Mucosa of rectum (tissue), 2 donors: ENCODE results near the gene ARL4A.
"Not testable (repeated sequence)": the region's sequence is repeated elsewhere in the genome, so short reads cannot be mapped to it uniquely, and the experiment has no call there.

Source experiments
- H3K27ac ChIP-seq, 2 donors: one replicate each; pipeline ENCODE4 v1.7.0; 2013; ENCODE audit warnings: inconsistent platforms in 2 of 2, low read depth in 2 of 2, low read length in 2 of 2
- H3K27me3 ChIP-seq, 2 donors: one replicate each; pipeline ENCODE4 v1.7.0; 2013; ENCODE audit warnings: low read length in 2 of 2; ENCODE audit not compliant: control insufficient read depth in 2 of 2, insufficient read depth in 2 of 2
- H3K36me3 ChIP-seq, 2 donors: one replicate each; pipeline ENCODE4 v1.7.0; 2013; ENCODE audit warnings: low read length in 2 of 2; ENCODE audit not compliant: control insufficient read depth in 2 of 2, insufficient read depth in 2 of 2
- H3K4me1 ChIP-seq, 2 donors: one replicate each; pipeline ENCODE4 v1.7.0; 2013; ENCODE audit warnings: low read length in 2 of 2, mild to moderate bottlenecking in 1 of 2; ENCODE audit not compliant: control insufficient read depth in 2 of 2, insufficient read depth in 2 of 2
- H3K4me3 ChIP-seq, 2 donors: one replicate each; pipeline ENCODE4 v1.7.0; 2013; ENCODE audit warnings: low read length in 2 of 2
- H3K9ac ChIP-seq, 2 donors: one replicate each; pipeline ENCODE4 v1.7.0; 2013; ENCODE audit warnings: low read length in 2 of 2, low read depth in 1 of 2, mild to moderate bottlenecking in 1 of 2
- H3K9me3 ChIP-seq, 2 donors: one replicate each; pipeline ENCODE4 v1.7.0; 2013; ENCODE audit warnings: low read length in 2 of 2; ENCODE audit not compliant: control insufficient read depth in 2 of 2
- donor health status: healthy.
- donor health status: Normal muscosa, but diverticular disease.

Gene ARL4A

GRCh38 chr7:12646139-12646538 is 41.3 kb upstream of the ARL4A start:
- H3K27me3 ChIP-seq: no peaks in the 10 kb centered on the region
- no peaks in the 10 kb centered on the region for H3K4me1 ChIP-seq

GRCh38 chr7:12647364-12648219 is 39.8 kb upstream of the ARL4A start:
- no peak overlapping the region for H3K4me3 ChIP-seq
- no peak overlapping the region for H3K9ac ChIP-seq
- no peaks in the 10 kb centered on the region for H3K9me3 ChIP-seq
- no peak overlapping the region for H3K27ac ChIP-seq
- H3K36me3 ChIP-seq: peaks cover 0 to 10% of the 10 kb centered on the region in 2 donors
- H3K4me1 ChIP-seq: no peaks in the 10 kb centered on the region
- H3K27me3 ChIP-seq: no peaks in the 10 kb centered on the region

More at GRCh38 chr7:12646139-12646538, 41.3 kb upstream of the ARL4A start:
- Histone ChIP-seq H3K27ac (no peak overlapping the region), H3K9ac (no peak overlapping the region), H3K4me3 (no peak overlapping the region), H3K36me3 (peaks cover under 1 to 6% of the 10 kb centered on the region in 2 donors), H3K9me3 (no peaks in the 10 kb centered on the region)

DNA sequence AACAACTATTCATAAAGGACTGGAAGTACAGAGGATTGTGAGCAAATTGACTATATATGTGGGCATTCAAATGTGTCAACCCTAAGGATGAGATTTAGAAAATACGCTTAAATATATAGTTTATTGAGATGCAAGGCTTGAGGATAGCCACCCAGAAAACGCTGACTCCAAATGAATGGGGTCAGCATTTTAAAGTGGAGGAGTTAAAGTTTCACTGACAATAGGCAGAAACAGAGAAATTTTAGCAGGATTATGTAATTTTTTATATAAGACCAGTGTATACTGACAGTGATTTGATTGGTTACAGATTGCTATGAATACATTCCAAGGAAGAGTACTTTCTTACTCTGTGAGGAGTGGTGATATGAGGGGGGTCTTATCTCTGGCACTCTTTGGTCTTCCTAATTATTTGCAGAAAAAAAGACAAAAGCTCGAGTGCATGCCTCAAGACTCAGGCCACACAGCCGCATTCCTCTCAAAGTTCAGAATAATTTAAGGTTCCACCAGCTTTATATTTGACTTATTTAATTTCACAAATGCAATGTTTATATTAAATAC is 38.6 kb upstream of the ARL4A start:
- Histone ChIP-seq H3K4me3 (no peak overlapping the region), H3K9ac (no peak overlapping the region)

DNA sequence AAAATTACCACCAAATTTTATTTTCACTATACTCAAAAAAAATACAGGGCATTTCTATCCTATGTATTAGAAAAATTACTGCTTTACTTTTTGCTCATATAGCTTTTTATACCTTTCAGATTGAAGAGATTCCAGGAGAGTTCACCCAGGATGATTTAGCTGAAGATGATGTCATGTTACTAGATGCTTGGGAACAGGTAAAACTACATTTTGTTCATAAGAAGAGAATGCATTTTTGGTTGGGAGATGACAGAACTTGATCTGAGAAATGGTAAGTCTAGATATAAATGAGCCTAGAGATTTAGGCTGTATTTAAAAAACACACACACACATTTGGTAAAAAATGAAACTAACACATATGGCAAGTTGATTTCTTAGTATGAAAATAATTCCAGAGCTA is 38.1 kb upstream of the ARL4A start:
- no peak overlapping the region for H3K27ac ChIP-seq
- no peak overlapping the region for H3K9ac ChIP-seq
- no peaks in the 10 kb centered on the region for H3K9me3 ChIP-seq
- no peak overlapping the region for H3K4me3 ChIP-seq
- peaks cover 0 to 6% of the 10 kb centered on the region in 2 donors for H3K36me3 ChIP-seq
- no peaks in the 10 kb centered on the region for H3K27me3 ChIP-seq
- no peaks in the 10 kb centered on the region for H3K4me1 ChIP-seq

More for the DNA sequence above, 38.6 kb upstream of the ARL4A start:
- peaks cover 0 to 6% of the 10 kb centered on the region in 2 donors for H3K36me3 ChIP-seq
- no peaks in the 10 kb centered on the region for H3K4me1 ChIP-seq
- no peaks in the 10 kb centered on the region for H3K27me3 ChIP-seq
- H3K9me3 ChIP-seq: no peaks in the 10 kb centered on the region
- H3K27ac ChIP-seq: no peak overlapping the region

DNA sequence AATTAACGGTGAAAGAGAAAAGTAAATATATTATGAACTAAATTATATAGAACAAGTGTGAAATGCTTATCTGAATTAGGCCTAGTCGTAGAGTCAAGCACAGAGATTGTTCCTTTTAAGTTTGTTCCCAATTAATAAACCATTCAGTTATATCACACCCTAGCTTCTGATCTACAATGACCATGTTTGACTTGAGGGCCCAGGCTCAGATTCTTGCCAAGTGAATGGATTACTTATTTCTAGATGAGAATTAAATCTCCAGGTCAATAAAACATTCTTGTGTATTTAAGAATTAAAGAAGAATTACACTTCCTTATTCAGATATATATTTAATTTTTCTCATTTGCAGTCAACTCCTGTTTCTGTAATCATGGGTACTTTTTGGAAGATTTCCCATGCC is 37.4 kb upstream of the ARL4A start:
- H3K27me3 ChIP-seq: no peaks in the 10 kb centered on the region
- peaks cover 0 to 6% of the 10 kb centered on the region in 2 donors for H3K36me3 ChIP-seq
- H3K27ac ChIP-seq: no peak overlapping the region
- H3K9ac ChIP-seq: no peak overlapping the region
- H3K4me1 ChIP-seq: no peaks in the 10 kb centered on the region
- no peak overlapping the region for H3K4me3 ChIP-seq
- H3K9me3 ChIP-seq: no peaks in the 10 kb centered on the region

DNA sequence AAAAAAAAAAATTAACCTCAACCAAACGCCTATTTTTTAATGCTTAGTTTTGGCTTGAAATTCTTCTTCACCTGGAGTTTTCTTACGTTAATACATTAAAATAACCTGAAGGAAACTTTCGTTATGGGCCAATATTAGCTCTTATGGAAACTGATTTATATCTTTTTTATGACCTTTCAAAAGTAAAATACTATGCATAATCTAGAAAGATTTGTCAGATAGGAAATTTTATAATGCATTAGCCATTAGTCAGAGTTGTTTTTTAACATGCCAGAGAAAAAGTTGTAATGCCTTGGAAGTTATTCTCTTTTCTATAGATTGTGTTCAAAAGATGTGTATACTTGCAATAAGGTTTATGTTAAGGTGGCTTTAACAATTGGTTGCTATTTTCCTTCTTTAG is 34.3 kb upstream of the ARL4A start:
- H3K4me1 ChIP-seq: no peaks in the 10 kb centered on the region
- H3K4me3 ChIP-seq: no peak overlapping the region
- peaks cover 0 to 6% of the 10 kb centered on the region in 2 donors for H3K36me3 ChIP-seq
- H3K9ac ChIP-seq: no peak overlapping the region
- no peaks in the 10 kb centered on the region for H3K9me3 ChIP-seq
- no peaks in the 10 kb centered on the region for H3K27me3 ChIP-seq
- H3K27ac ChIP-seq: no peak overlapping the region

DNA sequence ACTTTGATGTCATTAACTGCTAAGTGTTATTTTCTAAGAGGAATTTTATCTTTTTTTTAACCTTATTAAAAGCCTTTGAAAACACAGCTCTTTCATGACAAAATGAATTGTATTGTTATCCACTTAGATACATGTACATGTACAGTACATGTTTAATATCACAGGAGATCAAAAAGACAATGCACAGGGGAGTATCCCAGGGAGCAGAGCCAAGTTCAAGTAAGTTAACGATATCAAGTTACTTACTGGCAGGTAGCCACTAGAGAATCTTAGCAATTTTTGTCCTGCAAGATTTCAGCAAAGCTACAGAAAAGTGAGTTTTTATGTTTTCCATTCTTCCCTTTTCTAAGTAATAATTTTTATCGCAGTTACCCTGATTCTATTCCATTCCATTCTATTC is 33.9 kb upstream of the ARL4A start:
- H3K27me3 ChIP-seq: no peaks in the 10 kb centered on the region
- no peak overlapping the region for H3K27ac ChIP-seq
- H3K4me1 ChIP-seq: no peaks in the 10 kb centered on the region
- no peaks in the 10 kb centered on the region for H3K9me3 ChIP-seq
- H3K4me3 ChIP-seq: no peak overlapping the region
- peaks cover 0 to 6% of the 10 kb centered on the region in 2 donors for H3K36me3 ChIP-seq
- no peak overlapping the region for H3K9ac ChIP-seq

- H3K9me3 ChIP-seq: no peaks in the 10 kb centered on the region
- H3K27me3 ChIP-seq: no peaks in the 10 kb centered on the region
- H3K4me1 ChIP-seq: no peaks in the 10 kb centered on the region
- H3K9ac ChIP-seq: no peak overlapping the region
- H3K27ac ChIP-seq: no peak overlapping the region
- H3K4me3 ChIP-seq: no peak overlapping the region
- peaks cover 0 to 6% of the 10 kb centered on the region in 2 donors for H3K36me3 ChIP-seq
These were observed 32.3 kb upstream of the ARL4A start for GRCh38 chr7:12655161-12655560.

GRCh38 chr7:12660423-12660822 is 27.0 kb upstream of the ARL4A start:
- not testable (repeated sequence) for H3K27ac ChIP-seq, H3K9ac ChIP-seq, H3K27me3 ChIP-seq, H3K36me3 ChIP-seq, H3K4me3 ChIP-seq, H3K4me1 ChIP-seq, H3K9me3 ChIP-seq

DNA sequence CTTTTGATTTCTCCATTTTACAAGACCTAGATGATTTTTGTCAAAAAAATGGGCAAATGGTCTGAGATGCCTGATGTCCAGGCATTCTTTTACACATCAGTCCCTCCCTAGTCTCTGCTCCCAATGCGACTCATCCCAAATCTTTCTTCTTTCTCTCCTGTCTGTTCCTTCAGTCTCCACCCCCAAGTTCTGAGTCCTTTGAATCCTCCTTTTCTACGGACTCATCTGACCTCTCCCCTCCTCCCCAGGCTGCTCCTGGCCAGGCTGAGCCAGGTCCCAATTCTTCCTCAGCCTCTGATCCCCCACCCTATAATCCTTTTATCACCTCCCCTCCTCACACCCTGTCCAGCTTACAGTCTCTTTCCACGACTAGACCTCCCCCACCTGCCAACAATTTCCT is 26.4 kb upstream of the ARL4A start:
- H3K4me1 ChIP-seq, H3K9ac ChIP-seq, H3K27me3 ChIP-seq, H3K36me3 ChIP-seq, H3K27ac ChIP-seq, H3K4me3 ChIP-seq, H3K9me3 ChIP-seq: not testable (repeated sequence)
